ENCODE measurements around the gene LRRC61.

The LRRC61 gene

DNA sequence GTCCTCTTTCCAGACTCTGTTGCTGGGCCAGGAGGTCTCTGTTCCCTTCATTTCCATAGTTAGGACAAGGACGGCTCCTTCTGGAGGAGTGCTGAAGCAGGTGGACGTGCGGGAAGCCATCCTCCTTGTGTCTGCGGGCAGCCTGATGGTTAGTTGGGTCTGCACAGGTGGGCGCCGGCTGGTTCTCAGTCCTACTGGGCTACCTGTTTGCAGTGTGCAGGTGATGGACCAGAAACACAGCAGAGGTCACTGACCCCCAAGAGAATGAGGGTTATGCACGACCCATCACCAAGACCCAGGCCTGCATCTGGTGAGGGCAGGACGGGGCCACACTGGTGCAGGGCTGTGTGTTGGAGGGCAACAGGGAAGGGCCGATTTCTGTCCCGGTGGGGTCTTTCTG is 10.5 kb downstream of the LRRC61 start:
- DNase-seq = no peak

DNA sequence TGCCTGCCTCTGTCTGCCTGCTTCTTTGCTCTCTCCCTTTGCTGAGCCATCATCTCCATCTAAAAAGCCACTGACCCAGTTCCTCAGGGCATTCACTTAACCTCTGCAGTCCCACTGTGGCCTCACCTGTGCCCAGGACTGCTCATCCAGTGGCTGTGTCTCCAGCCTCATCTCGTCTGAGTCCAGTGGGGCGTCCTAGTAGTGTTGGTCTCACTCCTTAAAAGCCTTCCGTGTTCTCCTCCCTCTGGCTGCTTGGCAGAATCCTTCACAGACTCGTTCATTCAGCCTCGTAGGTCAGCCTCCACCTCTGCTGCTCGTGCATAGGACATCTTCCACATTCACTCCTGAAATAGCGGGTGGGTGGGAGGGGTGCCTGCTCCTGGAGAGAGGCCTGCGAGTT is 11.0 kb downstream of the LRRC61 start:
- no peak for DNase-seq

DNA sequence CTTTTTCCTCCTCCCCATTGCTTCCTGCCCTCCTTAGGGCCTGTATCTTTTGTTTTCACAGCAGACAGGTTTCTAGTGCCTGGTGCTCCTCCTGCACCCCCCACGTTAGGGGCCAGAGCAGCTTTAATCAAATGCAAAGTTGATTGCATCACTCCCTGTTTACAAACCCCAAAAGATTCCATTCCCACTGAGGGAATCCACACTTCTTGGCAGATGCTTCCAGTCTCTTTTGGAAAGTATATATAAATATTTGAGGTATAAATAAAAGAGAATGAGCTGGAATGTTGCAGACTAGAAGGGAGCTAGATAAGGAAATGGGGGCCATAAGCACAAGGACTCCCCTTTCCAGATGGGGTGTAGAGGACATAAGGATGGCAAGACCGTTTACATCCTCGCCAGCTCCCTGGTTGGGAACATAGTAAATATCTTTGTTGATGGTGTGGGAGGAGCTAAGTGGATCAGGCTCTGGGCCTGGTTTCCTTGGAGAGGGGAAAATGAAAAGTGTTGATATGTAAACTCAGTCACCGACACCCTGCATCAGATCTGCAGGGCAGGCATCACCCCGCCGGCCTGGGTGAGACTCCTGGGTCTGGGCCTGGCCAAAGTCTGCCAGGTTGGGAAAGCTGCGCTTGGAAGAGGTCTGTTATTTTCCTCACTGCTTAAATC is 12.1 kb downstream of the LRRC61 start:
- DNase-seq = no peak

DNA sequence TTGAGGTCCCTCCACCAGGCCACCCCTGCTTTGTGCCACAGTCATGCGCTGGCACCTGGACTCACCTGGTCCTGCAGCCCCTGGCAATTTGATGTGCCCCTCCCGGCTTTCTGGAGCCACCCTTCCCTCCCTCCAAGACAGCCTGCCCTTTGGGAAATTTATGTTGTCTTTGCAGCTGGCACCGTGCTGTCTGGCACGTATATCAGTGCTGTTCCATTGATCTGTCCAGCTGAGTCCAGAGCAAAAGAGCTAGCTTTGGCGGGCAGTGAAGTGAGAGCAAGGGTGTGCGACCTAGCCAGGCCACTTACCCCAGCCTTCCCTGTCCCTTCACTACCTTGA is 12.6 kb downstream of the LRRC61 start:
- no peak for DNase-seq

DNA sequence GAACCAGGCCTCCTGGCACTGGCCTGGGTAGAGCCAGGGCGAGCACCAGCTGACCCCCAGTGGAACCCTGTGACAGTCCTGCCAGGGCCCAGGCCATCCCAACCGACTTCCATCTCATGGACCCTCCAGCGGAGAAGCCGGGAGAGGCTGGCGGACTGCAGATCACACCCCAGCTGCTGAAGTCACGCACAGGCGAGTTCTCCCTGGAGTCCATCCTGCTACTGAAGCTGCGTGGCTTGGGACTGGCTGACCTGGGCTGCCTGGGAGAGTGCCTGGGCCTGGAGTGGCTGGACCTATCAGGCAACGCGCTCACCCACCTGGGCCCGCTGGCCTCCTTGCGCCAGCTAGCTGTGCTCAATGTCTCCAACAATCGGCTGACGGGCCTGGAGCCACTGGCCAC is 13.6 kb downstream of the LRRC61 start:
- no peak for DNase-seq

DNA sequence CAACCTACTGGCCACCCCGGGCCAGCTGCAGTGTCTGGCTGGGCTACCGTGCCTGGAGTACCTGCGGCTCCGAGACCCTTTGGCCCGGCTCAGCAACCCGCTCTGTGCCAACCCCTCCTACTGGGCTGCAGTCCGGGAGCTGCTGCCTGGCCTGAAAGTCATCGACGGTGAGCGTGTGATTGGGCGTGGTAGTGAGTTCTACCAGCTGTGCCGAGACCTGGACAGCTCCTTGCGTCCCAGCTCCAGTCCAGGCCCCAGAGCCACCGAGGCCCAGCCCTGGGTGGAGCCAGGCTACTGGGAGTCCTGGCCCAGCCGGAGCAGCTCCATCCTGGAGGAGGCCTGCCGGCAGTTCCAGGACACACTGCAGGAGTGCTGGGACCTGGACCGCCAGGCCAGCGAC is 14.0 kb downstream of the LRRC61 start:
- DNase-seq = no peak

DNA sequence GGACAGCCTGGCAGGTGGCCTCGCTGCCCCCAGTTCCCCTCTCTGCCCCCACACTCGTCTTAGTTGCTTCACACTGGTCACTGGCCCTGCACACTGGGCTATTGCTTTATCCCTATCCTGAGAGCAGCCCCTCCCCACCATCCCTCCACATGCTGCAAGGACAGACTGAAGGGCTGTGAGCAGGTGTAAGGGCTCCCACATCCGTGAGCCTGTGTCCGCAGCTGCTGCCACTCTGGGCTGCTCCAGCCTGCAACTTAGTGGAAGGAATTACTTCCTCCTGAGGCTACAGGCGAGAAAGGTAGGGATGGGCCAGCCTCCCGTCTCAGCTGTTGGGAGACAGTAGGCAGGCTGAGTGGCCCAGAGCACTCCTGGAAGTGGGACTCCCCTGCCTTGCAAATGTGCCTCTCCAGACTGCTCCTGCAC is 14.5 kb downstream of the LRRC61 start:
- no peak for DNase-seq

DNA sequence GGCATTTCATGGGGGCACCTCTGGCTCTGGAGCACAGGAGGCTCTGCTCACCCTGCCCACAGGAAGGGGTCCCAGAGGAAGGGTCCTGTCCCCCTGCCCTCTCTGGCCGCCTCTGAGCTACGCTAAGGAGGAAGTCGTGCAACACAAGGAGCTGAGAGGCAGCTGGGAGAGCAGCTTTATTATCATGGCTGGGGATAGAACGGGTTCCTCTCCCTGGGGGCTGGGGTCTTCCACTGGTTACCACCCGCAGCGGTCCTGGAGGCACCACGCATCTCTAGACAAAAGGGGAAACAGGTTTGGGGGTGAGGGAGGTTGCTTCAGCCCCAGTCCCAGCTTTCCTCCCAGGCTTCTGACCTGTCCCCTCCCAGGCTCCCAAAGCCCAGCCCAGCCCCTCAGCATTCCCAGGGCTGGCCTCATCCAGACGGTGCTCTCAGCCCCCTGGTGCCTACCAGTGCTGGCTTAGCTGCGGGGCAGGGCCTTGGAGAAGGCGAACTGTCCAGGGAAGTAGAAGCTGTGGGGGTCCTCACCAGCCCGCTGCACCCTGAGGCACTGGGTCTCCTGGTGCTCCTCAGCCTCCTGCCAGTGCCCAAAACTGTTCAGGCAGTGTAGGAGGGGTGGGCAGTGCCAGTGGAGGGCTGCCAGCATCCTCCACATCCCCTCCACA is 15.1 kb downstream of the LRRC61 start:
- no peak for DNase-seq

DNA sequence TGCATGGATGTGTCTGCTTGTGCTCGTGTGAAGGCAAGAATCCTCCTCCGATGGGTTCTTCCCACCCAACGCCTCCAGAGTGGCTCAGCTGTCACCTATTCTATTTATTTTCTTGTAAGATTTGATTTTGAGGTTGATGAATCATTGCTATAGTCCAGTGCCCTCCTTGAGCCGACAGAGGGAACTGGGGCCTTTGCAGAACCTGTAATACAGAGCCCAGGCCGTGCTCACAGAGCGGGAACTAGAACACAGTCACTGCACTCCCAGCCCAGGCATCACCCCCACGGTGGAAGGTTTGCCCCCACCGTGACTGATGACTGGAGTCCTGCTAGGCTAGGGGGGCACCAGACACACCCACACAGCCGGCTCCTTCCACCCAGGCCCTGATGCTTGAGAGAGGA is 16.3 kb downstream of the LRRC61 start:
- DNase-seq = no peak

DNA sequence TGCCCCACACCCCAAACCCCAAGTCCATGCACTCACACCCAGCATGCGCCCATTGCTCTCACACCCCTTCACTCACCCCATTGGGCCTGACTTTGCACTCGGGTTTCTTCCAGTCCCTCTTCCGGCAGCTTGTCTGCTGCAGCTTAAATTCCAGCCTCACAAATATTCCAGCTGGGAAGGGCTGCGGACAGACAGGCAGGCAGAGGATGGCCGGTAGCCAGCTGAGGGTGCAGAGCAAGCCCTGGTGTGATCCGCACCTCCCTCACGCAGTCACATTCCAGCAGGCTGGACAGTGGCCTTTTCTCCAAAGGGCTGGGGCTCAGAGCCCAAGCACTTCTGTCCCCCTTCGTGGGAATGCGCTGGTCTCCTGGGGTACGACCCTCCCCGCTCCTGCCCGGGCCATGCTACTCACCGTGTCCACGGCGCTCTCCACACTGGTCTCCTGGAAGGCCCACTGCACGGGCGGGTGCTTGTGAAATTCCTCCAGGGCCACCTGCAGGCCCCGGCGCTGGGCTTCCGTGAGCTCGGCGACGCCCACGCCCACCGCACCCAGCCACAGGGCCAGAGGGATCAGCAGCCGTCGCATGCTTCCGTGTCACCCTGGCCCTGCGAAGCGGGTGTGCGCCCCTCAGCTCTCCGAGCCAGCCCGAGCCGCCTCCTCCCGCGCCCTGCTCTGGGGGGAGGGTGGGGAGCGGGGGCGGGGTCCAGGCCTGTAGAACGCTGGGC is 17.0 kb downstream of the LRRC61 start:
- DNase-seq = no peak

DNA sequence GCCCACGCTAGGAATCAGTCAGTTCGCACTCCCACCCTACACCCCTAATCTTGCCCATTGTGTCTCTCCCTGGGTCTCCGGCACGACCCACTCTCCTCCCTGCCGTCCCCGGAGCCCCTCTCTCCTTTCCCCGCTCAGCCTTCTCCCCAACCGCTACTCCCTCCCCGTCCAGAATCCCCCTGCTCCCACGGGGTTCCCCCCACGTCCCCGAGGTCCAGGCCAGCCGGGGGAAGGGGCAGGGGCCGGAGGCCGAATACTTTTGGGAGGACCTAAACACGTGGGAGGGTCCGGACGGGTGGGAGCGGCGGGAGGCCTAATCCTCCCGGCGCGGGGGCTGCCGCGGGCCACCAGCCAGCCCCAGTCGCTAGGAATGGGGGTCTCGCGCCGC is 17.7 kb downstream of the LRRC61 start:
- DNase-seq = no peak

DNA sequence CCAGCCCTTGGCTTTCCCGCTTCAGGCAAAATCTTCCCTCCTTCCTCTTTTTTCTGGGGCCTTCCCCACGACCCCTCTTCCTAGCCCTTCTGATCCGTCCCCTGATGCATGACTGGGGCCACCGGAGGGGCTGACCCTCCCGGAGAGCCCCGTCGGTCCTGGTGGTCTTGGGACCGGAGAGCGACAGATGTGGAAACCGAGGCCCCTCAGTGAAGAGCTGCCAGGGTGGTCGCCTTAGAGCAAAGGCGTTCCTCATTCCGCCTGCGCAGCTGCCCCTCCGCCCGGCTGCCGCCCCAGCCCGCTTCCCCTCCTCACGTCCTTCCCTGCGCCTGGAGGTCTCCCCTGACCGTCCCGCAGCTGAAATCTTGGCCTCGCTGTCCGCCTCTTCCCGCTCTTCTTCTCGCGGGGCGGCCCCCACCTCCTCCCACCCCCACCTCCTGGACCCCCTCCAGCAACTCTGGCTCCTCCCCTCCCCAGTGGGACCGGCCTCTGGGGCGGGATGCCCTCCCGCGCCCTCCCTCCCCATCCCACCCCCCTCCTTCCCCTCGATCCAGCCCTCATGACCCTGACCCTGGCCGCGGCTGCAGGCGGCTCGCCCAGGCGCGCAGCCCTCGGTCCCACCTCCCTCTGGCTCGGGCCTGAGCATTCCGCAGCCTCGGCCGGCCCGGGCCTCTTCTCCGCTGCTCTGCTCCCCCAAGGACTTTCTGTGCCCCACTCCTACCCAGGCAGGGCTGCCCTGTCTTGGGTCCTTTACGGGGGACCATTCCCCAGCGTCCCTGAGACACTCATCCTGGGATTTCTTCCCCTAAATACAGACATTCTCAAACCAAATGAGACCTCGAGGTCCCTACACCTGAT is 18.3 kb downstream of the LRRC61 start, which contains the start of gene RARRES2:
TSS of gene RARRES2 (minus strand) at position 367 of the 858 bp plus-strand sequence. CDS start 1,020 bp downstream, outside the sequence.
- DNase-seq = no peak

DNA sequence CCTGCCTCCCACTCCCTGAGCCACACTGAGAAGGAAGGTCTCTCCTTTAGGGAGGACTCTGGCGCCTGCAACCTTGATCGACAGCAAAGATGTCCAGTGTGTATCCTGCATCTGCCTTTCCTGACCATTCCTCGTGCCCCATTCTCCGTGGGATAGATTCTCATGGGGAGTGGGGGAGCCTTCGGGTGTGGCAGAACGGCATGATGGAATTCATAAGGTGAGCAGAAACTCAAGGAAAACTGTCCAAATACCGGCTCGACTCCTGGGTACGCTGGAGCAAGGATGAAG is 18.9 kb downstream of the LRRC61 start:
- no peak for DNase-seq

DNA sequence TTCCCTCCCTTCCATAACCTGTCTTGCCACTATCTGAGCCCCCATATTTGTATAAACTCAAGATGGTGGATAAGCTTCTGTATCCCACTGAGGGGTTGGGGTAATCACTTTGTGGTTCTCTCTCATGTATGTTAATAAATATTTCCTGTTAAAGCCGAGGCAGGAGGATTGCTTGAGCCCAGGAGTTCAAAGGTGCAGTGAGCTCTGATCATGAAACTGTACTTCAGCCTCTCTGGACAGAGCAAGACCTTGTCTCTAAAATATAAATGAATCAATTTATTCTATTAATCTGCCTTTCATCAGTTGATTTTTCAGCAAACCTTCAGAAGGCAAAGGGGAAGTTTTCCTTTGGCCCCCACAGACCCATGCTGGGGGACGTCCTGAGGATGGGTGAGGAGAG is 20.1 kb downstream of the LRRC61 start:
- DNase-seq = no peak

DNA sequence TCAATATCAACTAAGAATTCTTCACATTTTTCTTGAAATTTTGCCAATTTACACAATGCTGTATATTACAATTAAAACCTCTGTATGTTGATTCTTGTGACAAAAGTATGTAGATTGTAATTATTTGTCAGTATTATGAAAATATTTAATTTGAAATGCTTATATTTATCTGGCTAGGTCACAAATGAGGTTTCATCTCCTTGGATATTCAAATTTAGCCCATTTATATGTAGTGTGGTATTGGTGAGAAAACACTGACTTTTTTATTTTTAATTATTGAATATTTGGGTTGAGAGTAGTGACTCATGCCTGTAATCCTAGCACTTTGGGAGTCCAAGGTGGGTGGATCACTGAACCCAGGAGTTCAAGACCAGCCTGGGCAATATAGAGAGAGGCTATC is 21.1 kb downstream of the LRRC61 start:
- no peak for DNase-seq

DNA sequence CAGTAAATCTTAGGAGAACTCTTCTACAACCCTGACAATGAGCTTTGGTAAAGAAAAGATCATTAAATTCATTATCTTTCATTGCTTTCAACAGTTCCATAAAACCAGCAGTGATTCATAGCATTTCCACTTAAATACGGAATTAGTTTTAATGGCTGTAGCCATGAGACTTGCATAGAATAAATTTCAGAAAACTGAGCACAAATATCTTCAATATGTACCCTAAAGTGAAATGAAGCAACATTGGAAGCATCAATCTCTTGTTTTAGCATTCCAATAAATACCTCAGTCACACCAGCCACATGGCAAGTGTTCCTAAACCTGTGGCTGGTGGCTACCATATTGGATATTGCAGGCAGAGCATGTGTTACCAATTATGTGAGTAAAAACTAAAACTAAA is 21.9 kb downstream of the LRRC61 start:
- DNase-seq = no peak

DNA sequence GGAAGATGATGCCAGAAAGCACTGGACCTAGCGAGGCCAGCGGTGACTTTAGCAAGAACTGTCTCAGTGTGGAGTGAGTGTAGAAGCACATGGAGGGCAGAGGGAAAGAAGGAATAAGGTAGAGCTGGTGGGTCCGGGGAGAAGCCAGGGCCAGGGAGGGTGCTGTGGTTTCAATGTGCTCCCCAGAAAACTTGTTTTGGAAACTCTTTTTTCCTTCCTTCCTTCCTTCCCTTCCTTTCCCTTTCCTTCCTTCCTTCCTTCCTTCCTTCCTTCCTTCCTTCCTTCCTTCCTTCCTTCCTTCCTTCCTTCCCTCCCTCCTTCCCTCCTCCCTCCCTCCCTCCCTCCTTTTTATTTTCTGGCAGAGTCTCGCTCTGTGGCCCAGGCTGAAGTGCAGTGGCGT is 23.8 kb downstream of the LRRC61 start:
- DNase-seq = no peak

DNA sequence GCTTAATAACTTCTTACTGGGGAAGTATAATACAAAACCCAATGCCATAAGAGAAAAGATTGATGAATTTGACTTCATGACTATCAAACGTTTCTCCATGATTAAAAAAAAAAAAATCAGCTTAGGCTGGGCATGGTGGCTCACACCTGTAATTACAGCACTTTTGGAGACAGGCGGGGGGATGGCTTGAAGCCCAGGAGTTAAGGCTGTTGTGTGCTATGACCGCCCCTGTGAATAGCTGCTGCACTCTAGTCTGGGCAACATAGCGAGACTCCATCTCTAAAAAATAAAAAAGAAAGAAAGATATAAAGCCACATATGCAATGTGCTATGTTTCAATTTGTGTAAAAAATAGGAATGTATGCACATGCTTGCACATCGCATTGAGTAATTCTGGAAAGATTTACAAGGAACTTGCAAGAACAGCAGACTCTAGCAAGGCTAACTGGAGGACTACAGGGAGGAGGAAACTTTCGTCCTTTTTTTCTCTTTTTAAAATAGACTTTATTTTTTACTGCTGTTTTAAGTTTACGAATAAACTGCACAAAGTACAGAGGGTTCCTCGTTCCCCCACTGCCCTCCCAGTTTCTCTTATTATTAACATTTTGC is 28.5 kb downstream of the LRRC61 start:
- no peak for DNase-seq

DNA sequence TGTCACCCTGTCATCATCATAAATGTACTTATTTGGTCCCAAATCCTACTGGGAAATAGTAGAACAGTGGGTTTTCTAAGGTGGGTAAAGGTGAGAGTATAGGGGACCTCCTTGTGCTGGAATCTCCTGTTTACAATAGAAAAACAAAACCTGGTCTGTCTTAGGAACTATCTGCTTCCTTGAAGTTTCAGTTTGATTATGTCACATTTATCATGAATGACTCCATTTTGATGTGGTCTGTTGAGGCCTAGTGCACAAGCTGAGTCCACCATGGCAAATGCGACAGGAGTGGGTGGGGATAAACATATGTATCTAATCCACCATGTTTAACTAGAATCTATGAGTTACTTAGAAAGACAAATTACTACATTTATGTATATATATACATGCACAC is 32.5 kb downstream of the LRRC61 start:
- no peak for DNase-seq

DNA sequence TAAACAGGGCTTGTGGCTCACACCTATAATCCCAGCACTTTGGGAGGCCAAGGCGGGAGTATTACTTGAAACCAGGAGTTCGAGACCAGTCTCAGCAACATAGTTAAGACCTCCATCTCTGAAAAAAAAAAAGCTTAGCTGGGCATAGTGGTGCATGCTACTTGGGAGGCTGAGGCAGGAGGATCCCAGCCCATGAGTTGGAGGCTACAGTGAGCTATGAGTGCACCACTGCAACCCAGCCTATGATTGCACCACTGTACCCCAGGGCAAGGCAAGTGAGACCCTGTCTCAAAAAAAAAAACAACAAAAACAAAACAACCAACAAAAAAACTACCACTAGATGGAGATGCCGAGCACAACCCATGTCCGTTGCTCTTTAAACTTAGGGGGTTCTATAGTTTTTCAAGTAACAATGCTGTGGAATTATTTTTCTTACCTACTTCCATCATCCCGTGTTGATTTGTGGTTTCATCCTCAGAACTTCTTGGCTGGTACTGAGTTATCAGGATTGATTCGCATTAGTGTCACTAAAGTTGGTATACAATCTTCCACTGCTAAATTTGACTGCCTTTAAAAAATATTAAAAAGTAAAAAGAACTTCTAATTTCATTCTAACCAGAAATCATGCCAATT is 33.2 kb downstream of the LRRC61 start:
- peak; percentile 60 for DNase-seq

DNA sequence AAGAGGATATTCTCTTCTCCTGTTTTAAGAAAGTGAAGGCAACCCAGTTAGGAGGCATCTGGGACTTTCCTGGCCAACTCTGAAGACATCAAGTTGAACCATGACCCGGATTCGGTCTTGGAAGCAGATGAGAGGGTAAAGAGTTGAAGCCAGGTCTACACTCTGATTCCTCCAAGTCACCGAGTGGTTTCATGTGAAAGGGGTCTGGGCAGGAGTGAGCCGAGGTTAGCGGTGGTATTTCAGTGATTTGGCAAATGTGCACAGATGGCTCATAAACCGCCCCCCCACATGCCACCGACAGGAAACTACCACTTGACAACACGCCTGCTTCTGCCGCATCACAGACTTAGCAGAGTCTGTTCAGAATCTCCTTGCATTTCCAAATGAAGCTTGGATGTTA is 34.1 kb downstream of the LRRC61 start:
- DNase-seq = peak; percentile 79

DNA sequence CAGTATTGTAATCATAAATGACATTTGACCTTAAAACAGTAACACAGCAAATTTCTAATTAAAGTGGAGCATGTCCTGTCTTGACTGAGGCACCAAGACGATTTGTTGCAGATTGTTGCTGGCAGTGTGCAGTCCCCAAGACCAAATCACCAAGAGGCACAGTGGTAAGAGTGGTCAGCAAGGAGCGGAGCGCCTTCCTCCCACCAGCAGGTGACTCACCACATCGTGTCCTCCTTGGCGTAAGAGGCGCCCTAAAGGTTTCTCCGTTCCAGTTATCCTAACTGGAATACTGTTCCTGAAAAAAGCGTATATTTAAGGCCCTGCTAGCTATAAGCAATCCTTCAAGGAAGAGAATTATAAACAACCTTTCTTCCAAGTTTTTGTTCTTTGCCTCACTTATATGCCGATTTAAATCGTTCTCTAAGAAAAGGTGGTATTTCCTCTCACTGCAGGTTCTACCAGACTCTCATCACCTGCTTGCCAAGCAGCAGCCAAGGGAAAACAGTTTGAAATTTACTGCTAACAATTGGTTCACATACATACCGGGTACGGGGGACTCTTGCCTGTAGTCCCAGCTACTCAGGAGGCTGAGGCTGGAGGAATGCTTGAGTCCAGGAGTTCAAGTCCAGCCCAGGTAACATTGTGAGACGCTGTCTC is 34.7 kb downstream of the LRRC61 start:
- DNase-seq = no peak
